Skeletal muscle cell (primary cell): ENCODE data around the gene ERBB4.

Source experiments
- DNase-seq: peaks from one replicate; pipeline ENCODE4 v3.0.0-alpha.2; 2010; ENCODE audit warnings: low read depth
- H3K4me3 ChIP-seq: 2 replicates; pipeline ENCODE4 v1.5.1; 2011; ENCODE audit warnings: low read depth, mild to moderate bottlenecking, control low read depth, low read length, moderate library complexity

The ERBB4 gene

GRCh38 chr2:212448698-212449097 is 89.9 kb downstream of the ERBB4 start:
- H3K4me3 ChIP-seq = no peak overlapping the region
- DNase-seq = no peak

GRCh38 chr2:212441821-212442220 is 96.8 kb downstream of the ERBB4 start:
- no peak for DNase-seq

GRCh38 chr2:212441141-212441540 is 97.5 kb downstream of the ERBB4 start:
- H3K4me3 ChIP-seq = no peak overlapping the region
- no peak for DNase-seq

More at GRCh38 chr2:212441821-212442220, 96.8 kb downstream of the ERBB4 start:
- H3K4me3 ChIP-seq = no peak overlapping the region

- H3K4me3 ChIP-seq = no peak overlapping the region
- no peak for DNase-seq
These were observed 109.7 kb downstream of the ERBB4 start for GRCh38 chr2:212428681-212429478.

GRCh38 chr2:212427638-212428037 is 111.0 kb downstream of the ERBB4 start:
- no peak overlapping the region for H3K4me3 ChIP-seq

GRCh38 chr2:212426637-212427412 is 111.8 kb downstream of the ERBB4 start:
- no peak for DNase-seq
- H3K4me3 ChIP-seq = no peak overlapping the region

More at GRCh38 chr2:212427638-212428037, 111.0 kb downstream of the ERBB4 start:
- DNase-seq = no peak

GRCh38 chr2:212424082-212424481 is 114.5 kb downstream of the ERBB4 start:
- no peak overlapping the region for H3K4me3 ChIP-seq
- no peak for DNase-seq

GRCh38 chr2:212423089-212423488 is 115.5 kb downstream of the ERBB4 start:
- no peak for DNase-seq
- H3K4me3 ChIP-seq = no peak overlapping the region

GRCh38 chr2:212421556-212422334 is 116.9 kb downstream of the ERBB4 start:
- H3K4me3 ChIP-seq = no peak overlapping the region
- peak; percentile 25 for DNase-seq

GRCh38 chr2:212416086-212416485 is 122.5 kb downstream of the ERBB4 start:
- DNase-seq = no peak
- H3K4me3 ChIP-seq = no peak overlapping the region

- no peak for DNase-seq
- H3K4me3 ChIP-seq = no peak overlapping the region
These were observed 123.8 kb downstream of the ERBB4 start for GRCh38 chr2:212414767-212415211.

GRCh38 chr2:212409560-212409959 is 129.0 kb downstream of the ERBB4 start:
- DNase-seq = no peak
- H3K4me3 ChIP-seq = no peak overlapping the region

- no peak for DNase-seq
- H3K4me3 ChIP-seq = no peak overlapping the region
These were observed 130.1 kb downstream of the ERBB4 start for GRCh38 chr2:212408524-212408923.

GRCh38 chr2:212406716-212407115 is 131.9 kb downstream of the ERBB4 start:
- no peak overlapping the region for H3K4me3 ChIP-seq
- DNase-seq = no peak

GRCh38 chr2:212402316-212402715 is 136.3 kb downstream of the ERBB4 start:
- no peak for DNase-seq
- no peak overlapping the region for H3K4me3 ChIP-seq

- no peak overlapping the region for H3K4me3 ChIP-seq
- DNase-seq = no peak
These were observed 140.3 kb downstream of the ERBB4 start for GRCh38 chr2:212398316-212398715.

GRCh38 chr2:212392544-212392943 is 146.1 kb downstream of the ERBB4 start:
- no peak overlapping the region for H3K4me3 ChIP-seq
- DNase-seq = no peak

GRCh38 chr2:212392043-212392442 is 146.6 kb downstream of the ERBB4 start:
- DNase-seq = no peak
- H3K4me3 ChIP-seq = no peak overlapping the region

- no peak overlapping the region for H3K4me3 ChIP-seq
These were observed 151.5 kb downstream of the ERBB4 start for GRCh38 chr2:212387146-212387545.

GRCh38 chr2:212385241-212385640 is 153.4 kb downstream of the ERBB4 start:
- DNase-seq = no peak
- no peak overlapping the region for H3K4me3 ChIP-seq

More at GRCh38 chr2:212387146-212387545, 151.5 kb downstream of the ERBB4 start:
- DNase-seq = no peak
